K562 (cell line): ENCODE data around the gene ROM1. TPM values are rescaled to one million over a fixed set of nuclear protein-coding genes. Genes with fewer than 3 reads are reported as not detected.
A peak's percentile ranks its signal among the peaks of the same experiment; 100 is the strongest.

Source experiments
- ARID2 ChIP-seq: fragments of 450-650 bp; IDR thresholded peaks from 2 replicates; pipeline ENCODE4 v1.6.1; 2017; ENCODE audit warnings: antibody characterized with exemption, mild to moderate bottlenecking
- NR0B1 ChIP-seq: fragments of 450-650 bp; IDR thresholded peaks from one replicate; pipeline ENCODE4 v1.6.1; 2018; ENCODE audit warnings: mild to moderate bottlenecking, moderate library complexity; ENCODE audit not compliant: partially characterized antibody
- PHF20 ChIP-seq: fragments of 450-650 bp; IDR thresholded peaks from 2 replicates; pipeline ENCODE4 v1.6.1; 2018; ENCODE audit not compliant: partially characterized antibody
- PKNOX1 ChIP-seq: fragments of 450-650 bp; IDR thresholded peaks from 2 replicates; pipeline ENCODE4 v1.6.1; 2016
- POLR2H ChIP-seq: IDR thresholded peaks from 2 replicates; pipeline ENCODE4 v1.6.1; 2016; ENCODE audit warnings: missing genetic modification characterization, low read depth, mild to moderate bottlenecking, control low read depth, missing compliant biosample characterization, moderate library complexity
- PTRF ChIP-seq: fragments of 450-650 bp; IDR thresholded peaks from 2 replicates; pipeline ENCODE4 v1.6.1; 2016; ENCODE audit warnings: mild to moderate bottlenecking, missing genetic modification characterization, missing compliant biosample characterization
- SMAD4 ChIP-seq: fragments of 250-450 bp; sonication (Bioruptor Pico); conservative IDR thresholded peaks from 2 replicates; pipeline ENCODE4 v1.8.0; 2021; ENCODE audit warnings: inconsistent platforms, mild to moderate bottlenecking, moderate library complexity
- ZNF12 ChIP-seq: sonication (generic); formaldehyde crosslinking; IDR thresholded peaks from 2 replicates; pipeline ENCODE4 v1.4.0; 2020; ENCODE audit warnings: mild to moderate bottlenecking, missing genetic modification reagents
- ZNF407 ChIP-seq: fragments of 450-650 bp; IDR thresholded peaks from 2 replicates; pipeline ENCODE4 v1.6.1; 2016; ENCODE audit warnings: low read depth
- polyA plus RNA-seq, 8 experiments: library from polyadenylated mRNA; depleted of rRNA in 4 of 8; stranded (reverse) in 5 of 8; unstranded in 3 of 8; fragments of >200 nt; fragmentation: Nextera tagmentation in 2 of 8; fragmentation: Illumina TruSeq in 1 of 8; extraction: Ambion mirVana in 2 of 8; extraction: Trizol in 1 of 8; gene quantifications; 2 replicates each; pipeline versions ENCODE4 v1.2.1 to v1.2.3, GENCODE V29; 2011 to 2014; ENCODE audit warnings: inconsistent platforms in 1 of 8, missing spikeins in 1 of 8
- total RNA-seq, 7 experiments: library from RNA; depleted of rRNA in 6 of 7; stranded (reverse); fragments of >200 nt in 6 of 7; fragmentation: Illumina TruSeq in 2 of 7; extraction: Trizol in 2 of 7; gene quantifications; 2 replicates each; pipeline versions ENCODE4 v1.2.1 to v1.2.3, GENCODE V29; 2011 to 2021; ENCODE audit warnings: low replicate concordance in 1 of 7

The ROM1 gene
- total and polyA plus RNA-seq, 9 of the 15 experiments (the other 6 are each of a cell fraction or from before 2014, with no cell fraction given): 0.75 to 4.0 (median 2.6) TPM

- TF ChIP-seq PKNOX1 (no peak), ZNF12 (CRISPR knock-in tag) (no peak), PTRF (tag) (no peak), PHF20 (peak; percentile 33), SMAD4 (CRISPR knock-in tag) (peak; percentile 31), POLR2H (tag) (no peak), NR0B1 (no peak), ZNF407 (no peak), ARID2 (no peak)
Measured at GRCh38 chr11:62602141-62603071, 10.7 kb upstream of the ROM1 start (continued).
